GM12878 (cell line): ENCODE data around the gene RNU11. TPM values are rescaled to one million over a fixed set of nuclear protein-coding genes. Genes with fewer than 3 reads are reported as not detected.

Source experiments
- POLR2AphosphoS2 ChIP-seq: IDR thresholded peaks from 2 replicates; pipeline ENCODE4 v1.6.1; 2011; ENCODE audit warnings: low read depth, mild to moderate bottlenecking, low read length, improper control_type of control experiment, moderate library complexity
- RAD51 ChIP-seq: fragments of 450-650 bp; IDR thresholded peaks from 2 replicates; pipeline ENCODE4 v1.6.1; 2016; ENCODE audit warnings: moderate library complexity, mild to moderate bottlenecking, inconsistent platforms
- SIX5 ChIP-seq: IDR thresholded peaks from 2 replicates; pipeline ENCODE4 v1.6.1; 2011; ENCODE audit warnings: mild to moderate bottlenecking, low read depth, low read length, moderate library complexity; ENCODE audit not compliant: severe bottlenecking
- polyA plus RNA-seq, 11 experiments: library from polyadenylated mRNA; depleted of rRNA in 4 of 11; unstranded in 6 of 11; stranded (reverse) in 5 of 11; fragments of >200 nt; fragmentation: Nextera tagmentation in 4 of 11; fragmentation: Illumina TruSeq in 1 of 11; extraction: Ambion mirVana in 4 of 11; extraction: Trizol in 1 of 11; gene quantifications; 1 replicate in 1 of 11; 2 replicates in 10 of 11; pipeline versions ENCODE4 v1.2.1 to v1.2.3, GENCODE V29; 2011 to 2016; ENCODE audit warnings: inconsistent platforms in 2 of 11, missing spikeins in 2 of 11, low read depth in 1 of 11
- total RNA-seq, 4 experiments: library from RNA; depleted of rRNA in 3 of 4; stranded (reverse); fragments of >200 nt in 3 of 4; fragmentation: Illumina TruSeq in 1 of 4; extraction: Trizol in 1 of 4; gene quantifications; 2 replicates each; pipeline versions ENCODE4 v1.2.1 to v1.2.3, GENCODE V29; 2013 to 2021
- TF ChIP-seq, protein P1 (sequence below): fragments of 450-650 bp; IDR thresholded peaks from 2 replicates; pipeline ENCODE4 v1.6.1; 2017; ENCODE audit warnings: mild to moderate bottlenecking, low read depth, inconsistent platforms; ENCODE audit not compliant: poor library complexity, severe bottlenecking
- TF ChIP-seq, protein P2 (sequence below): fragments of 450-650 bp; IDR thresholded peaks from 2 replicates; pipeline ENCODE4 v1.6.1; 2017; ENCODE audit warnings: mild to moderate bottlenecking, moderate library complexity

The RNU11 gene
- total and polyA plus RNA-seq, 10 of the 15 experiments (the other 5 are each of a cell fraction or from before 2014, with no cell fraction given): under 0.01 TPM; not detected in 9

DNA sequence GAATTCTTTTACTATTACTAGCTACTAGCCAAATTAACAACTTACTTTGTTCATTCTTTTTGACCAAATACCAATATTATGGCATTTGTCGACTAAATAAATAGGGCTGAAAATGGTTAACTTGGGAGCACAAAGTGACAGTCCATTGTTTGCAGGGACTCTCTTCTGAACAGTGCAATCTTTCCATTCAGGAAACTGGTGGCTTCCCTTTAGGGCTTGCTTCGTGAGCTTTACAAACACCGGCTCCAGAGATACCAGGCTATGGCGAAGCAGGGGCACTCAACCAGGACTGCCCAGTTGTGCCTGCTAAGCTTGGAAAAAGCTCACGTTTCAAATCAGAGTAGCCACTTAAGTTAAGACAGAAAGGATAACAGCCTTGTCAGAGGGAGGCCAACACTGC lies 44.0 kb upstream of the RNU11 start (continued):
- TF ChIP-seq, protein P1, sequence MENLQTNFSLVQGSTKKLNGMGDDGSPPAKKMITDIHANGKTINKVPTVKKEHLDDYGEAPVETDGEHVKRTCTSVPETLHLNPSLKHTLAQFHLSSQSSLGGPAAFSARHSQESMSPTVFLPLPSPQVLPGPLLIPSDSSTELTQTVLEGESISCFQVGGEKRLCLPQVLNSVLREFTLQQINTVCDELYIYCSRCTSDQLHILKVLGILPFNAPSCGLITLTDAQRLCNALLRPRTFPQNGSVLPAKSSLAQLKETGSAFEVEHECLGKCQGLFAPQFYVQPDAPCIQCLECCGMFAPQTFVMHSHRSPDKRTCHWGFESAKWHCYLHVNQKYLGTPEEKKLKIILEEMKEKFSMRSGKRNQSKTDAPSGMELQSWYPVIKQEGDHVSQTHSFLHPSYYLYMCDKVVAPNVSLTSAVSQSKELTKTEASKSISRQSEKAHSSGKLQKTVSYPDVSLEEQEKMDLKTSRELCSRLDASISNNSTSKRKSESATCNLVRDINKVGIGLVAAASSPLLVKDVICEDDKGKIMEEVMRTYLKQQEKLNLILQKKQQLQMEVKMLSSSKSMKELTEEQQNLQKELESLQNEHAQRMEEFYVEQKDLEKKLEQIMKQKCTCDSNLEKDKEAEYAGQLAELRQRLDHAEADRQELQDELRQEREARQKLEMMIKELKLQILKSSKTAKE: no peak
- TF ChIP-seq RAD51: no peak
- no peak for TF ChIP-seq SIX5
- TF ChIP-seq POLR2AphosphoS2: no peak
- TF ChIP-seq, protein P2, sequence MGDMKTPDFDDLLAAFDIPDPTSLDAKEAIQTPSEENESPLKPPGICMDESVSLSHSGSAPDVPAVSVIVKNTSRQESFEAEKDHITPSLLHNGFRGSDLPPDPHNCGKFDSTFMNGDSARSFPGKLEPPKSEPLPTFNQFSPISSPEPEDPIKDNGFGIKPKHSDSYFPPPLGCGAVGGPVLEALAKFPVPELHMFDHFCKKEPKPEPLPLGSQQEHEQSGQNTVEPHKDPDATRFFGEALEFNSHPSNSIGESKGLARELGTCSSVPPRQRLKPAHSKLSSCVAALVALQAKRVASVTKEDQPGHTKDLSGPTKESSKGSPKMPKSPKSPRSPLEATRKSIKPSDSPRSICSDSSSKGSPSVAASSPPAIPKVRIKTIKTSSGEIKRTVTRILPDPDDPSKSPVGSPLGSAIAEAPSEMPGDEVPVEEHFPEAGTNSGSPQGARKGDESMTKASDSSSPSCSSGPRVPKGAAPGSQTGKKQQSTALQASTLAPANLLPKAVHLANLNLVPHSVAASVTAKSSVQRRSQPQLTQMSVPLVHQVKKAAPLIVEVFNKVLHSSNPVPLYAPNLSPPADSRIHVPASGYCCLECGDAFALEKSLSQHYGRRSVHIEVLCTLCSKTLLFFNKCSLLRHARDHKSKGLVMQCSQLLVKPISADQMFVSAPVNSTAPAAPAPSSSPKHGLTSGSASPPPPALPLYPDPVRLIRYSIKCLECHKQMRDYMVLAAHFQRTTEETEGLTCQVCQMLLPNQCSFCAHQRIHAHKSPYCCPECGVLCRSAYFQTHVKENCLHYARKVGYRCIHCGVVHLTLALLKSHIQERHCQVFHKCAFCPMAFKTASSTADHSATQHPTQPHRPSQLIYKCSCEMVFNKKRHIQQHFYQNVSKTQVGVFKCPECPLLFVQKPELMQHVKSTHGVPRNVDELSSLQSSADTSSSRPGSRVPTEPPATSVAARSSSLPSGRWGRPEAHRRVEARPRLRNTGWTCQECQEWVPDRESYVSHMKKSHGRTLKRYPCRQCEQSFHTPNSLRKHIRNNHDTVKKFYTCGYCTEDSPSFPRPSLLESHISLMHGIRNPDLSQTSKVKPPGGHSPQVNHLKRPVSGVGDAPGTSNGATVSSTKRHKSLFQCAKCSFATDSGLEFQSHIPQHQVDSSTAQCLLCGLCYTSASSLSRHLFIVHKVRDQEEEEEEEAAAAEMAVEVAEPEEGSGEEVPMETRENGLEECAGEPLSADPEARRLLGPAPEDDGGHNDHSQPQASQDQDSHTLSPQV: no peak
- TF ChIP-seq, all 136 proteins: peak for 0
